ENCODE measurements around the gene NHSL2.

DNA sequence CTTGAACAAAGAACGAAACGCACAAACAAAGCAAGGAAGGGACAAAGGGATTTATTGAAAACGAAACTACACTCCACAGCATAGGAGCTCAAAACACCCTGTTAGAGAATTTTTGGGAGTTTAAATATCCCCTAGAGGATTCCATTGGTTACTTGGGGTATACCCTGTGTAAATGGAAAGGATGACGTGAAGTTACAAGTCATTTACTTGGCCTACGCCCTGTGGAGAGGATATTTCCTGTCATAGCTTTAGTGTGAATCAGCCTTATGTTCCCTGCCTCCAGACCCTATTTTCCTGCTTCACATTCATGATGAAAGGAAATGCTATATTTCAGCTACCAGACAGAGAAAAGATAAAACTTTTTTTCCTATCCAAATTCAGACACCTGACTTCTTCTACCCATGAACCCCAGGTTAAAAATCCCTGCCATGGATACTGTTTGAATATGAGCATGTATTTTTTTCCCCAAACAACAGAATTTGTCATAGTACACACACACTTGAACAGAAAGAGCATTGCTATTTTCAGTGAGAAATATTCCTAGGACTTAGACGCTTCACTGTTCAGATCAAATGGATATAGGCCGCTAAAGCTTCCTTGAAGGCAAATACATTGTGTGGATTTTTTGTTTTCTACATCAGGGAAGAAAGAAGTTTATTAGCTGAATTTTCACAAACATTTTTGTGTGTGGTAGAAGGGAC lies 291.3 kb downstream of the NHSL2 start:
- TF ChIP-seq, protein P1, sequence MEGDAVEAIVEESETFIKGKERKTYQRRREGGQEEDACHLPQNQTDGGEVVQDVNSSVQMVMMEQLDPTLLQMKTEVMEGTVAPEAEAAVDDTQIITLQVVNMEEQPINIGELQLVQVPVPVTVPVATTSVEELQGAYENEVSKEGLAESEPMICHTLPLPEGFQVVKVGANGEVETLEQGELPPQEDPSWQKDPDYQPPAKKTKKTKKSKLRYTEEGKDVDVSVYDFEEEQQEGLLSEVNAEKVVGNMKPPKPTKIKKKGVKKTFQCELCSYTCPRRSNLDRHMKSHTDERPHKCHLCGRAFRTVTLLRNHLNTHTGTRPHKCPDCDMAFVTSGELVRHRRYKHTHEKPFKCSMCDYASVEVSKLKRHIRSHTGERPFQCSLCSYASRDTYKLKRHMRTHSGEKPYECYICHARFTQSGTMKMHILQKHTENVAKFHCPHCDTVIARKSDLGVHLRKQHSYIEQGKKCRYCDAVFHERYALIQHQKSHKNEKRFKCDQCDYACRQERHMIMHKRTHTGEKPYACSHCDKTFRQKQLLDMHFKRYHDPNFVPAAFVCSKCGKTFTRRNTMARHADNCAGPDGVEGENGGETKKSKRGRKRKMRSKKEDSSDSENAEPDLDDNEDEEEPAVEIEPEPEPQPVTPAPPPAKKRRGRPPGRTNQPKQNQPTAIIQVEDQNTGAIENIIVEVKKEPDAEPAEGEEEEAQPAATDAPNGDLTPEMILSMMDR (IDR thresholded peaks at IDR 0.05) = no peak
- TF ChIP-seq POLR2A (IDR thresholded peaks at IDR 0.05) = no peak

Data from uterus (tissue), 2 donors.